Skeletal muscle cell (primary cell): ENCODE data around the gene CRLF2.
"Not testable (repeated sequence)": the region's sequence is repeated elsewhere in the genome, so short reads cannot be mapped to it uniquely, and the experiment has no call there.

Source experiments
- DNase-seq: peaks from one replicate; pipeline ENCODE4 v3.0.0-alpha.2; 2010; ENCODE audit warnings: low read depth
- H3K4me3 ChIP-seq: 2 replicates; pipeline ENCODE4 v1.5.1; 2011; ENCODE audit warnings: low read depth, mild to moderate bottlenecking, control low read depth, low read length, moderate library complexity

Gene CRLF2

GRCh38 chrX:1212532-1212931, at the start of gene CRLF2:
Gene CRLF2, minus strand, starts transcription at chrX:1212649. Its CDS starts 15 bp downstream, at chrX:1212634.
- no peak within 1 kb of the TSS for H3K4me3 ChIP-seq
- DNase-seq: peak; percentile 6

- H3K4me3 ChIP-seq, DNase-seq: not testable (repeated sequence)
These were observed 49.3 kb upstream of the CRLF2 start for GRCh38 chrX:1261771-1262170.

GRCh38 chrX:1261285-1261684, 48.8 kb upstream of the CRLF2 start:
- no peak overlapping the region for H3K4me3 ChIP-seq
- no peak for DNase-seq

GRCh38 chrX:1252861-1253260, 40.4 kb upstream of the CRLF2 start:
- no peak overlapping the region for H3K4me3 ChIP-seq
- no peak for DNase-seq

- H3K4me3 ChIP-seq: no peak overlapping the region
- DNase-seq: no peak
These were observed 36.8 kb upstream of the CRLF2 start for GRCh38 chrX:1249101-1249887.

GRCh38 chrX:1248331-1249061, 36.0 kb upstream of the CRLF2 start:
- no peak for DNase-seq
- H3K4me3 ChIP-seq: no peak overlapping the region

- H3K4me3 ChIP-seq: no peak overlapping the region
- no peak for DNase-seq
These were observed 34.4 kb upstream of the CRLF2 start for GRCh38 chrX:1246816-1247215.

- DNase-seq: no peak
- H3K4me3 ChIP-seq: no peak overlapping the region
These were observed 32.0 kb upstream of the CRLF2 start for GRCh38 chrX:1244164-1245076.

GRCh38 chrX:1242891-1243402, 30.5 kb upstream of the CRLF2 start:
- DNase-seq: no peak

GRCh38 chrX:1240551-1240950, 28.1 kb upstream of the CRLF2 start:
- not testable (repeated sequence) for DNase-seq

More at GRCh38 chrX:1242891-1243402, 30.5 kb upstream of the CRLF2 start:
- H3K4me3 ChIP-seq: no peak overlapping the region

GRCh38 chrX:1239681-1240142, 27.3 kb upstream of the CRLF2 start:
- H3K4me3 ChIP-seq: no peak overlapping the region
- no peak for DNase-seq

More at GRCh38 chrX:1240551-1240950, 28.1 kb upstream of the CRLF2 start:
- H3K4me3 ChIP-seq: not testable (repeated sequence)

- DNase-seq: no peak
- H3K4me3 ChIP-seq: no peak overlapping the region
These were observed 19.5 kb upstream of the CRLF2 start for GRCh38 chrX:1231850-1232465.

GRCh38 chrX:1228101-1228500, 15.7 kb upstream of the CRLF2 start:
- not testable (repeated sequence) for H3K4me3 ChIP-seq, DNase-seq

GRCh38 chrX:1226249-1226648, 13.8 kb upstream of the CRLF2 start:
- DNase-seq: no peak
- no peak overlapping the region for H3K4me3 ChIP-seq

- no peak for DNase-seq
- no peak overlapping the region for H3K4me3 ChIP-seq
These were observed 12.5 kb upstream of the CRLF2 start for GRCh38 chrX:1224954-1225353.

GRCh38 chrX:1223242-1223600, 10.8 kb upstream of the CRLF2 start:
- DNase-seq: no peak
- H3K4me3 ChIP-seq: no peak overlapping the region

- no peak for DNase-seq
- H3K4me3 ChIP-seq: no peak overlapping the region
These were observed 10.2 kb upstream of the CRLF2 start for GRCh38 chrX:1222531-1223241.

GRCh38 chrX:1221296-1221845, 8.9 kb upstream of the CRLF2 start:
- DNase-seq: no peak
- no peak overlapping the region for H3K4me3 ChIP-seq
